ENCODE results near the gene SLC25A33.
"Not testable (repeated sequence)": the region's sequence is repeated elsewhere in the genome, so short reads cannot be mapped to it uniquely, and the experiment has no call there.

- TF ChIP-seq, protein P1, sequence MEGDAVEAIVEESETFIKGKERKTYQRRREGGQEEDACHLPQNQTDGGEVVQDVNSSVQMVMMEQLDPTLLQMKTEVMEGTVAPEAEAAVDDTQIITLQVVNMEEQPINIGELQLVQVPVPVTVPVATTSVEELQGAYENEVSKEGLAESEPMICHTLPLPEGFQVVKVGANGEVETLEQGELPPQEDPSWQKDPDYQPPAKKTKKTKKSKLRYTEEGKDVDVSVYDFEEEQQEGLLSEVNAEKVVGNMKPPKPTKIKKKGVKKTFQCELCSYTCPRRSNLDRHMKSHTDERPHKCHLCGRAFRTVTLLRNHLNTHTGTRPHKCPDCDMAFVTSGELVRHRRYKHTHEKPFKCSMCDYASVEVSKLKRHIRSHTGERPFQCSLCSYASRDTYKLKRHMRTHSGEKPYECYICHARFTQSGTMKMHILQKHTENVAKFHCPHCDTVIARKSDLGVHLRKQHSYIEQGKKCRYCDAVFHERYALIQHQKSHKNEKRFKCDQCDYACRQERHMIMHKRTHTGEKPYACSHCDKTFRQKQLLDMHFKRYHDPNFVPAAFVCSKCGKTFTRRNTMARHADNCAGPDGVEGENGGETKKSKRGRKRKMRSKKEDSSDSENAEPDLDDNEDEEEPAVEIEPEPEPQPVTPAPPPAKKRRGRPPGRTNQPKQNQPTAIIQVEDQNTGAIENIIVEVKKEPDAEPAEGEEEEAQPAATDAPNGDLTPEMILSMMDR (IDR thresholded peaks at IDR 0.05): not testable (repeated sequence)
- TF ChIP-seq EZH2 (IDR thresholded peaks at IDR 0.05; ENCODE audit: borderline replicate concordance, insufficient read depth, low read depth, low read length, poor library complexity, severe bottlenecking): not testable (repeated sequence)
Observed at GRCh38 chr1:9625030-9625429, 85.8 kb downstream of the SLC25A33 start.

All from B cell (primary cell).